Osteoblast (primary cell): Measurements from ENCODE around the gene SHISA7. TPM values are rescaled to one million over a fixed set of nuclear protein-coding genes. Genes with fewer than 3 reads are reported as not detected.
"Not testable (repeated sequence)": the region's sequence is repeated elsewhere in the genome, so short reads cannot be mapped to it uniquely, and the experiment has no call there.

ENCODE experiments used
- DNase-seq: peaks from one replicate; pipeline ENCODE4 v3.0.0; 2011; ENCODE audit warnings: low spot score, mixed read lengths; ENCODE audit not compliant: insufficient read length; ENCODE audit errors: missing footprints
- H2AFZ ChIP-seq: 2 replicates; pipeline ENCODE4 v1.6.0; 2011; ENCODE audit warnings: mild to moderate bottlenecking, low read length
- H3K27ac ChIP-seq: 2 replicates; pipeline ENCODE4 v1.5.1; 2011; ENCODE audit warnings: mild to moderate bottlenecking, low read depth, low read length, moderate library complexity
- H3K27me3 ChIP-seq: 2 replicates; pipeline ENCODE4 v1.6.0; 2012; ENCODE audit warnings: mild to moderate bottlenecking, control low read depth, inconsistent platforms, low read length, moderate library complexity; ENCODE audit not compliant: insufficient read depth
- H3K36me3 ChIP-seq: 2 replicates; pipeline ENCODE4 v1.5.1; 2011; ENCODE audit warnings: mild to moderate bottlenecking, low read length, control low read depth, moderate library complexity; ENCODE audit not compliant: insufficient read depth
- H3K4me1 ChIP-seq: 2 replicates; pipeline ENCODE4 v1.5.1; 2011; ENCODE audit warnings: mild to moderate bottlenecking, low read length, control low read depth, moderate library complexity; ENCODE audit not compliant: insufficient read depth
- H3K4me2 ChIP-seq: 2 replicates; pipeline ENCODE4 v1.6.0; 2011; ENCODE audit warnings: mild to moderate bottlenecking, low read length; ENCODE audit not compliant: insufficient read depth
- H3K4me3 ChIP-seq: fragments of 200-600 bp; sonication (generic); 3 replicates; pipeline ENCODE4 v1.5.1; 2012; ENCODE audit warnings: mild to moderate bottlenecking, low read length, inconsistent platforms; ENCODE audit not compliant: insufficient read depth
- H3K79me2 ChIP-seq: 2 replicates; pipeline ENCODE4 v1.6.0; 2012; ENCODE audit warnings: mild to moderate bottlenecking, low read length, control low read depth, inconsistent platforms; ENCODE audit not compliant: insufficient read depth
- H3K9me3 ChIP-seq: 2 replicates; pipeline ENCODE4 v1.5.1; 2011; ENCODE audit warnings: low read depth, low read length, control low read depth
- H4K20me1 ChIP-seq: 2 replicates; pipeline ENCODE4 v1.6.0; 2012; ENCODE audit warnings: mild to moderate bottlenecking, low read length, control low read depth; ENCODE audit not compliant: insufficient read depth
- total RNA-seq: library from RNA; depleted of rRNA; stranded (reverse); fragments of >200 nt; gene quantifications from 2 replicates; pipeline ENCODE4 v1.2.3, GENCODE V29; 2012
- TF ChIP-seq, protein P1 (sequence below): IDR thresholded peaks from 2 replicates; pipeline ENCODE4 v1.5.1; 2011; ENCODE audit warnings: mild to moderate bottlenecking, low read depth, low read length, moderate library complexity; ENCODE audit errors: extremely low read depth

SHISA7 gene
- total RNA-seq, 1 donor: not detected

DNA sequence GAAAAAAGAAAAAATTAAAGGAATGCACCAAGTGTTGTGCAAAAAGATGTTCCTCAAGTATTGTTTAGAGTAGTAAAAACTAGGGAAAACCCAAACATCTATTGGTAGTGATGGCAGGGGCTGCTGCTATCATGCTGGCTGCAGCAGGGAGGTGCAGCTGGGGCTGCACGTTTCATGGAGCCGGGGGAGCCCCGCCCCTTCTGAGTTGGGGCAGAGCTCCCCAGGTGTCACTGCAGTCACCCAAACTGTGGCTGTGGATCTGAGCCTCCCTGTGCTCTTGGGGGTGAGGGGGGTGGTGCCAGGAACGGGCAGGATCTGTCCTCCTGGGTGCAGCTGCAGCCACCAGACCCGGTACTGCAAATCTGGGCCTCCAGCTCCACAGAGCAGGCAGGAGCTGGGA, 24.0 kb downstream of the SHISA7 start:
- Histone ChIP-seq H2AFZ (no peak overlapping the region), H3K4me1 (no peaks in the 10 kb centered on the region), H4K20me1 (no peaks in the 10 kb centered on the region), H3K4me3 (no peak overlapping the region), H3K36me3 (no peaks in the 10 kb centered on the region), H3K4me2 (no peak overlapping the region), H3K9me3 (no peaks in the 10 kb centered on the region), H3K27ac (no peak overlapping the region), H3K79me2 (no peaks in the 10 kb centered on the region), H3K27me3 (peaks cover 3% of the 10 kb centered on the region)
- no peak for DNase-seq
- TF ChIP-seq, protein P1, sequence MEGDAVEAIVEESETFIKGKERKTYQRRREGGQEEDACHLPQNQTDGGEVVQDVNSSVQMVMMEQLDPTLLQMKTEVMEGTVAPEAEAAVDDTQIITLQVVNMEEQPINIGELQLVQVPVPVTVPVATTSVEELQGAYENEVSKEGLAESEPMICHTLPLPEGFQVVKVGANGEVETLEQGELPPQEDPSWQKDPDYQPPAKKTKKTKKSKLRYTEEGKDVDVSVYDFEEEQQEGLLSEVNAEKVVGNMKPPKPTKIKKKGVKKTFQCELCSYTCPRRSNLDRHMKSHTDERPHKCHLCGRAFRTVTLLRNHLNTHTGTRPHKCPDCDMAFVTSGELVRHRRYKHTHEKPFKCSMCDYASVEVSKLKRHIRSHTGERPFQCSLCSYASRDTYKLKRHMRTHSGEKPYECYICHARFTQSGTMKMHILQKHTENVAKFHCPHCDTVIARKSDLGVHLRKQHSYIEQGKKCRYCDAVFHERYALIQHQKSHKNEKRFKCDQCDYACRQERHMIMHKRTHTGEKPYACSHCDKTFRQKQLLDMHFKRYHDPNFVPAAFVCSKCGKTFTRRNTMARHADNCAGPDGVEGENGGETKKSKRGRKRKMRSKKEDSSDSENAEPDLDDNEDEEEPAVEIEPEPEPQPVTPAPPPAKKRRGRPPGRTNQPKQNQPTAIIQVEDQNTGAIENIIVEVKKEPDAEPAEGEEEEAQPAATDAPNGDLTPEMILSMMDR: no peak

DNA sequence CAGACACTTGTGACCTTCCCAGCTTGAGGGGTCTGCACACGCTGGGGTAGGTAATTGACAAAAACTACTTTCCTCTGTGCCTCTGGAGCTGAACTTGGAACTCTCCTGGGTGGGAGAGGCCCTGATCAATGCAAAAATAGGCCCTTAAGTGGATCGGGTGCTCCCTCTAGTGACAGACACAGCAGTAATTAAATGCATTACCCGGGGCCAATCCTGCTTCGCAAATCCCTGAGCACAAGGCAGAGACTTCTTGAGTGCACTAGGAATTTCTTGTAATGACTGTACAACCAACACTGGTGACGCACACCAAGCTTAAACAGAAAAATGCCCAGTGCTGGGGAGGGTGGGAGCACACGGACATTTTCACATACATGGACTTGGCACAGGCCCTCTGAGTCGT, 24.9 kb downstream of the SHISA7 start:
- no peak overlapping the region for H2AFZ ChIP-seq

DNA sequence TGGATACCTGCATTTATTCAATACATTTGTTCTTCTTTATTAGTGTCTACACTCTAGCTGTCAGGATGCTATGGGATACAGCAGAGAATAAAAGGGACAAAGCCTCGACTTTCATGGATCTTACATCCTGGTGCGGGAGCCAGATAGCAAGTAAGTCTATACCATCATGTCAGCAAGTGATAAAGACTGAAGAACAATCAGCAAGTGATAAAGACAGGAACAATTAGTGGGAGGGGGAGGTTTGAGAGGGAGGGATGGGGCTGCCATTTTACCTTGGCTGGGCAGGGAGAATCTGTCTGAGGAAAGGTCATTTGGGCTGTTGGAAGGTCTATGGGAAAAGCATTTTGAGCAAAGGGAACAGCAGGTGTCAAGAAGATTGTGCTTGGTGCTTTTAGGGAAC, 32.9 kb downstream of the SHISA7 start:
- Histone ChIP-seq H3K27ac (no peak overlapping the region), H4K20me1 (peaks cover 15% of the 10 kb centered on the region), H3K4me1 (peaks cover 22% of the 10 kb centered on the region), H2AFZ (no peak overlapping the region), H3K4me3 (no peak overlapping the region), H3K9me3 (no peaks in the 10 kb centered on the region), H3K79me2 (peaks cover 23% of the 10 kb centered on the region), H3K4me2 (no peak overlapping the region), H3K36me3 (peaks cover 13% of the 10 kb centered on the region), H3K27me3 (peaks cover 3% of the 10 kb centered on the region)
- TF ChIP-seq, protein P1: no peak
- peak; percentile 49 for DNase-seq

More for the DNA sequence above, 24.9 kb downstream of the SHISA7 start:
- no peaks in the 10 kb centered on the region for H3K36me3 ChIP-seq
- no peaks in the 10 kb centered on the region for H3K4me1 ChIP-seq
- H3K27ac ChIP-seq: no peak overlapping the region
- no peak overlapping the region for H3K4me3 ChIP-seq
- peaks cover 3% of the 10 kb centered on the region for H3K27me3 ChIP-seq
- TF ChIP-seq, protein P1: peak; percentile 91
- no peaks in the 10 kb centered on the region for H3K9me3 ChIP-seq
- DNase-seq: peak; percentile 96
- H3K79me2 ChIP-seq: no peaks in the 10 kb centered on the region
- no peaks in the 10 kb centered on the region for H4K20me1 ChIP-seq
- no peak overlapping the region for H3K4me2 ChIP-seq

DNA sequence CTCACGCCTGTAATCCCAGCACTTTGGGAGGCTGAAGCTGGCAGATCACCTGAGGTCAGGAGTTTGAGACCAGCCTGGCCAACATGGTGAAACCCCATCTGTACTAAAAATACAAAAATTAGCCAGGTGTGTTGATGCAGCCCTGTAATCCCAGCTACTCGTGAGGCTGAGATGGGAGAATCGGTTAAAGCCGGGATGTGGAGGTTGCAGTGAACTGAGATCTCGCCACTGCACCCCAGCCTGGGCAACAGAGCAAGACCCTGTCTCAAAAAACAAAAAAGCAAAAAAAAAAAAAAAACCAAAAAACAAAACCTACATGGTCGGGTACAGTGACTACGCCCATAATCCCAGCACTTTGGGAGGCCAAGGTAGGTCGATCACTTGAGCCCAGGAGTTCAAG, 33.9 kb downstream of the SHISA7 start:
- H3K9me3 ChIP-seq, H3K4me3 ChIP-seq, H3K4me2 ChIP-seq, DNase-seq, H3K27ac ChIP-seq, H3K27me3 ChIP-seq, H2AFZ ChIP-seq: not testable (repeated sequence)
- H3K79me2 ChIP-seq: peaks cover 31% of the 10 kb centered on the region
- peaks cover 17% of the 10 kb centered on the region for H3K36me3 ChIP-seq
- peaks cover 18% of the 10 kb centered on the region for H4K20me1 ChIP-seq
- H3K4me1 ChIP-seq: peaks cover 22% of the 10 kb centered on the region
